Activated B cell treated with CpG ODN at 0.5 μM for 24 hours (primary cell): ENCODE data around the gene ST8SIA5. TPM values are rescaled to one million over a fixed set of nuclear protein-coding genes. Genes with fewer than 3 reads are reported as not detected.

Experiments used
- ATAC-seq: fragments of 200-7000 bp; cut with Tn5 transposase; one replicate; pipeline ENCODE4 v1.10.0; 2021; ENCODE audit warnings: low read depth, mild to moderate bottlenecking, moderate library complexity
- CTCF ChIA-PET: fragments of 350-600 bp; sonication (Branson Sonifier 250); formaldehyde crosslinking; loops from one replicate; lab custom pipeline; 2021; ENCODE audit warnings: antibody characterized with exemption; lab: Charles Lee
- POLR2A ChIA-PET: fragments of 350-600 bp; sonication (Branson Sonifier 250); formaldehyde crosslinking; loops from one replicate; lab custom pipeline; 2021; ENCODE audit warnings: antibody characterized with exemption; lab: Charles Lee
- DNase-seq: peaks from one replicate; pipeline ENCODE4 v3.0.0; 2022
- H3K27ac Mint-ChIP-seq: one replicate; pipeline ENCODE4 v1.8.0; 2020; ENCODE audit warnings: mixed read lengths
- H3K27me3 Mint-ChIP-seq: one replicate; pipeline ENCODE4 v1.8.0; 2021; ENCODE audit warnings: mixed read lengths
- H3K36me3 Mint-ChIP-seq: one replicate; pipeline ENCODE4 v1.8.0; 2021; ENCODE audit warnings: low read depth, mixed read lengths
- H3K4me1 Mint-ChIP-seq: one replicate; pipeline ENCODE4 v1.8.0; 2021; ENCODE audit warnings: mixed read lengths
- H3K4me3 Mint-ChIP-seq: one replicate; pipeline ENCODE4 v1.8.0; 2020; ENCODE audit warnings: mild to moderate bottlenecking, mixed read lengths
- H3K9me3 Mint-ChIP-seq: one replicate; pipeline ENCODE4 v1.8.0; 2020; ENCODE audit warnings: mixed read lengths
- intact Hi-C: fragments of 100-400 bp; cut with micrococcal nuclease; formaldehyde crosslinking; loops from one replicate; pipeline ENCODE4 v1.15.1; 2024
- total RNA-seq: library from RNA; stranded (reverse); gene quantifications from 2 replicates; pipeline ENCODE4 v1.2.3, GENCODE V29; 2022
- TF ChIP-seq, protein P1 (sequence below): fragments of 200-600 bp; IDR thresholded peaks from one replicate; pipeline ENCODE4 v1.8.0; 2022; ENCODE audit warnings: antibody characterized with exemption, mild to moderate bottlenecking

Gene ST8SIA5
- total RNA-seq, 1 donor from 2014 or later: not detected

DNA sequence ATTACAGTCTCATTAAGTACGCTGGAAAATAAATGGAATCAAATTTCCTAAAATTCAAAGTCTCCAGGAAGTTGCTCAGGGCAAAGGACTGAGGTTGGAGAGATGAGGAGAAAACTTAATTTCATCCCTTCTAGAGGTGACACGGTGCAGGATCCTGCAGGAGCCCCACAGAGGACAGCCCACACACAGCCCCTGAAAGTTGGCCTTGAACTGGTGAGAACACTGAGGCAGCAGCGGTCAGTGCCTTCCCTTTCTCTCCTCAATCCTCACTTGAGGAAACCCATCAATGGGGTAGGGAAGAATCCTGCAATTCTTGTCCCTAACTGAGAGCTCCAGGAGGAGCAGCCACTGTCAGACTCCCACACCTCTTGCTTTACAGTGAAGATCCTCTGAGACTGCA is 137.3 kb downstream of the ST8SIA5 start:
- intact Hi-C loops: no loop called here
- DNase-seq (no peak), ATAC-seq (no peak)
- CTCF ChIA-PET: no interaction called here
- POLR2A ChIA-PET: no interaction called here
- no peak overlapping the region for H3K27ac Mint-ChIP-seq
- no peaks in the 10 kb centered on the region for H3K9me3 Mint-ChIP-seq
- H3K4me3 Mint-ChIP-seq: no peak overlapping the region
- no peaks in the 10 kb centered on the region for H3K36me3 Mint-ChIP-seq
- H3K27me3 Mint-ChIP-seq: peaks cover 3% of the 10 kb centered on the region
- H3K4me1 Mint-ChIP-seq: peaks cover 2% of the 10 kb centered on the region
- TF ChIP-seq, protein P1, sequence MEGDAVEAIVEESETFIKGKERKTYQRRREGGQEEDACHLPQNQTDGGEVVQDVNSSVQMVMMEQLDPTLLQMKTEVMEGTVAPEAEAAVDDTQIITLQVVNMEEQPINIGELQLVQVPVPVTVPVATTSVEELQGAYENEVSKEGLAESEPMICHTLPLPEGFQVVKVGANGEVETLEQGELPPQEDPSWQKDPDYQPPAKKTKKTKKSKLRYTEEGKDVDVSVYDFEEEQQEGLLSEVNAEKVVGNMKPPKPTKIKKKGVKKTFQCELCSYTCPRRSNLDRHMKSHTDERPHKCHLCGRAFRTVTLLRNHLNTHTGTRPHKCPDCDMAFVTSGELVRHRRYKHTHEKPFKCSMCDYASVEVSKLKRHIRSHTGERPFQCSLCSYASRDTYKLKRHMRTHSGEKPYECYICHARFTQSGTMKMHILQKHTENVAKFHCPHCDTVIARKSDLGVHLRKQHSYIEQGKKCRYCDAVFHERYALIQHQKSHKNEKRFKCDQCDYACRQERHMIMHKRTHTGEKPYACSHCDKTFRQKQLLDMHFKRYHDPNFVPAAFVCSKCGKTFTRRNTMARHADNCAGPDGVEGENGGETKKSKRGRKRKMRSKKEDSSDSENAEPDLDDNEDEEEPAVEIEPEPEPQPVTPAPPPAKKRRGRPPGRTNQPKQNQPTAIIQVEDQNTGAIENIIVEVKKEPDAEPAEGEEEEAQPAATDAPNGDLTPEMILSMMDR: no peak

Other genes with a start within 250 kb of the ST8SIA5 start
- gene LOXHD1, start 99.8 kb downstream of the ST8SIA5 start, total RNA-seq: not detected in 2 replicates
- gene PIAS2, start 160.5 kb upstream of the ST8SIA5 start, total RNA-seq: 34.2 and 36.0 TPM in 2 replicates
- gene KATNAL2, start 160.5 kb upstream of the ST8SIA5 start, total RNA-seq: 1.2 and 2.6 TPM in 2 replicates